ENCODE data around the gene MEGF11.

DNA sequence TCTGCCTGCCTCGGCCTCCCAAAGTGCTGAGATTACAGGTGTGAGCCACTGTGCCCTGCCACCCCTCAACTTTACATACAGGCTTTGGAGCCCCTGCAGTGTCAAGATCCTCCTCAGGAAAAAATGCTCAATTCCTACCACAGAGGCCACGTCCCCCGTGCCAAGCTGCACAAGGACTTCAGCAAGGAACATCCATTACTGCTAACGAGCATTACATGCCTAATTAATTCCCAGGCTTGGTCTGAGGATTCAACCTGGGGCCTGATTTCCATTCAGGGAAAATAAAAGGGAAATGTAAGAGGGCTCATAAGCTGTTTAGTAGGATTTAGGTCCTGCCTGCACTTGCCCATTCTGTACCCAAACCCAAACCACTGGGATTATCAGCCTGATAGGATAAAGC lies 222.9 kb downstream of the MEGF11 start:
- TF ChIP-seq EP300 (IDR thresholded peaks at IDR 0.05) (no peak), POLR2A (IDR thresholded peaks at IDR 0.05; ENCODE audit: low read length) (no peak), FOSB (CRISPR knock-in tag; IDR thresholded peaks at IDR 0.05) (no peak), TP53 (CRISPR knock-in tag; IDR thresholded peaks at IDR 0.05) (no peak), CHD2 (IDR thresholded peaks at IDR 0.05; ENCODE audit: low read length, partially characterized antibody) (no peak), FOSL2 (IDR thresholded peaks at IDR 0.05) (no peak), FOSL2 (CRISPR knock-in tag; IDR thresholded peaks at IDR 0.05) (no peak), SREBF2 (IDR thresholded peaks at IDR 0.05) (no peak), CHD4 (IDR thresholded peaks at IDR 0.05; ENCODE audit: borderline replicate concordance) (no peak), MYC (IDR thresholded peaks at IDR 0.05; ENCODE audit: borderline replicate concordance, low read length) (no peak)
- TF ChIP-seq, protein P1, sequence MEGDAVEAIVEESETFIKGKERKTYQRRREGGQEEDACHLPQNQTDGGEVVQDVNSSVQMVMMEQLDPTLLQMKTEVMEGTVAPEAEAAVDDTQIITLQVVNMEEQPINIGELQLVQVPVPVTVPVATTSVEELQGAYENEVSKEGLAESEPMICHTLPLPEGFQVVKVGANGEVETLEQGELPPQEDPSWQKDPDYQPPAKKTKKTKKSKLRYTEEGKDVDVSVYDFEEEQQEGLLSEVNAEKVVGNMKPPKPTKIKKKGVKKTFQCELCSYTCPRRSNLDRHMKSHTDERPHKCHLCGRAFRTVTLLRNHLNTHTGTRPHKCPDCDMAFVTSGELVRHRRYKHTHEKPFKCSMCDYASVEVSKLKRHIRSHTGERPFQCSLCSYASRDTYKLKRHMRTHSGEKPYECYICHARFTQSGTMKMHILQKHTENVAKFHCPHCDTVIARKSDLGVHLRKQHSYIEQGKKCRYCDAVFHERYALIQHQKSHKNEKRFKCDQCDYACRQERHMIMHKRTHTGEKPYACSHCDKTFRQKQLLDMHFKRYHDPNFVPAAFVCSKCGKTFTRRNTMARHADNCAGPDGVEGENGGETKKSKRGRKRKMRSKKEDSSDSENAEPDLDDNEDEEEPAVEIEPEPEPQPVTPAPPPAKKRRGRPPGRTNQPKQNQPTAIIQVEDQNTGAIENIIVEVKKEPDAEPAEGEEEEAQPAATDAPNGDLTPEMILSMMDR (IDR thresholded peaks at IDR 0.05) = no peak
- TF ChIP-seq, protein P2, sequence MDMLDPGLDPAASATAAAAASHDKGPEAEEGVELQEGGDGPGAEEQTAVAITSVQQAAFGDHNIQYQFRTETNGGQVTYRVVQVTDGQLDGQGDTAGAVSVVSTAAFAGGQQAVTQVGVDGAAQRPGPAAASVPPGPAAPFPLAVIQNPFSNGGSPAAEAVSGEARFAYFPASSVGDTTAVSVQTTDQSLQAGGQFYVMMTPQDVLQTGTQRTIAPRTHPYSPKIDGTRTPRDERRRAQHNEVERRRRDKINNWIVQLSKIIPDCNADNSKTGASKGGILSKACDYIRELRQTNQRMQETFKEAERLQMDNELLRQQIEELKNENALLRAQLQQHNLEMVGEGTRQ (IDR thresholded peaks at IDR 0.05) = no peak
- TF ChIP-seq, protein P3, sequence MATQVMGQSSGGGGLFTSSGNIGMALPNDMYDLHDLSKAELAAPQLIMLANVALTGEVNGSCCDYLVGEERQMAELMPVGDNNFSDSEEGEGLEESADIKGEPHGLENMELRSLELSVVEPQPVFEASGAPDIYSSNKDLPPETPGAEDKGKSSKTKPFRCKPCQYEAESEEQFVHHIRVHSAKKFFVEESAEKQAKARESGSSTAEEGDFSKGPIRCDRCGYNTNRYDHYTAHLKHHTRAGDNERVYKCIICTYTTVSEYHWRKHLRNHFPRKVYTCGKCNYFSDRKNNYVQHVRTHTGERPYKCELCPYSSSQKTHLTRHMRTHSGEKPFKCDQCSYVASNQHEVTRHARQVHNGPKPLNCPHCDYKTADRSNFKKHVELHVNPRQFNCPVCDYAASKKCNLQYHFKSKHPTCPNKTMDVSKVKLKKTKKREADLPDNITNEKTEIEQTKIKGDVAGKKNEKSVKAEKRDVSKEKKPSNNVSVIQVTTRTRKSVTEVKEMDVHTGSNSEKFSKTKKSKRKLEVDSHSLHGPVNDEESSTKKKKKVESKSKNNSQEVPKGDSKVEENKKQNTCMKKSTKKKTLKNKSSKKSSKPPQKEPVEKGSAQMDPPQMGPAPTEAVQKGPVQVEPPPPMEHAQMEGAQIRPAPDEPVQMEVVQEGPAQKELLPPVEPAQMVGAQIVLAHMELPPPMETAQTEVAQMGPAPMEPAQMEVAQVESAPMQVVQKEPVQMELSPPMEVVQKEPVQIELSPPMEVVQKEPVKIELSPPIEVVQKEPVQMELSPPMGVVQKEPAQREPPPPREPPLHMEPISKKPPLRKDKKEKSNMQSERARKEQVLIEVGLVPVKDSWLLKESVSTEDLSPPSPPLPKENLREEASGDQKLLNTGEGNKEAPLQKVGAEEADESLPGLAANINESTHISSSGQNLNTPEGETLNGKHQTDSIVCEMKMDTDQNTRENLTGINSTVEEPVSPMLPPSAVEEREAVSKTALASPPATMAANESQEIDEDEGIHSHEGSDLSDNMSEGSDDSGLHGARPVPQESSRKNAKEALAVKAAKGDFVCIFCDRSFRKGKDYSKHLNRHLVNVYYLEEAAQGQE (IDR thresholded peaks at IDR 0.05) = no peak
- TF ChIP-seq, protein P4, sequence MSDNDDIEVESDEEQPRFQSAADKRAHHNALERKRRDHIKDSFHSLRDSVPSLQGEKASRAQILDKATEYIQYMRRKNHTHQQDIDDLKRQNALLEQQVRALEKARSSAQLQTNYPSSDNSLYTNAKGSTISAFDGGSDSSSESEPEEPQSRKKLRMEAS (IDR thresholded peaks at IDR 0.05) = no peak
